LNCAP (cell line): Measurements from ENCODE around the gene ADAT1.

Experiments
- CTCF ChIP-seq: fragments of 450-650 bp; IDR thresholded peaks from 2 replicates; pipeline ENCODE4 v1.5.1; 2017; ENCODE audit warnings: mild to moderate bottlenecking

ADAT1 gene

DNA sequence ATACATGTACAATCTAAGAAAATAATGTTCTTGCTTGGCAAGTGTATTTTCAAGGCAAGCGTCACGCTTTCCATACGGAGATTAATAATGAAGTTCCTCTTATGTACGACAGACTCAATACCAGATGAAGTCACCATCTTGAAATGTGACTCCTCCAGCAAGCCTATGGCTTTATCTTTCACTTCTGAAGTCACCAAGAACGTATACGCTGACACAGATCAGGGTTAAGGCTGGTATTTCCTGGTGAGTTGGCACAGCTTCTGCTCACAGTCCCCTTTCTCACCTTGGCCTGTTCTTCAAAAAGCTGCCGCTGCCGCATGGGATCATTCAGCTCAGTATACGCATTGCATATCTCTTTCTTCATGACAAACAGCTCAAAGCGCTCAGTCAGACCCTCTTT is 6.1 kb upstream of the ADAT1 start:
- TF ChIP-seq CTCF: no peak

- TF ChIP-seq CTCF: no peak
Measured at GRCh38 chr16:75628351-75628750, 5.3 kb upstream of the ADAT1 start.

DNA sequence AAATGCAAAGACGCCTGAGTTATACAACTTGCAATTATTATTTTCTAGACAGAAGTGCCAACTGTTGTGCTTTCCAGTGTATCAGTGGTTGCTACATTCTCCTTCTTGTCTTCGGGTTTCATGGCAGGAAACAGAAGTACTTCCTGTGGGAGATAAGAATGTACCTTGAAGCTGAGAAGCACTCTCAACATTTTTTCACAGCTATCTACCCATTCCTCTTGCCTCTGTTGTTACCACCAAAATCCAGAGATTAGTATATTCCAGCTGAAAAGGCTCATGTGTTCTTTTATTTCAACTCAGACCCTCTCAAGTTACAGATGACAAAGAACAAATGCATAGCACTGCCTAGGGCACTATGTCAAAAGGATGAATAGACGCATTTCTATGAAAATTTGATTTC is 4.8 kb upstream of the ADAT1 start:
- no peak for TF ChIP-seq CTCF

DNA sequence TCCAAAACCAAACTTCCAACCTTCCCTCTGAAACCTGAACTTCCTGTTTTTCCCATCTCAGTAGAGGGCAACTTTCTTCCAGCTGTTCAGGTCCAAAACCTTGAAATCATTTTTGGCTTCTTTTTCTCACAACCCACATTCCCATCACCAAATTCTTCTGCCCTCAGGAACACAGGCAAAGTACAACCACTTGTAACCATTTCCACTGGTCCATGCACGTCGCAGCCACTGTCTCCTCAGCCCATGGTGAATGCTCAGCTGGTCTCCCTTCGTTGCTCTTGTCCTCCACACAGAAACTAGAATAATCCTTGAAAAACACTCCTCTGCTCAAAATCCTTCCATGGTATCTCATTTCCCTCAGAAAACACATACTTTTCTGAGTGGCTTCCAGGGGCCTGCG is 3.7 kb upstream of the ADAT1 start:
- TF ChIP-seq CTCF: no peak

- no peak for TF ChIP-seq CTCF
Measured at GRCh38 chr16:75624921-75625334, 1.8 kb upstream of the ADAT1 start.

- TF ChIP-seq CTCF: peak; percentile 46
Measured at GRCh38 chr16:75621170-75621477, 2.0 kb downstream of the ADAT1 start.

DNA sequence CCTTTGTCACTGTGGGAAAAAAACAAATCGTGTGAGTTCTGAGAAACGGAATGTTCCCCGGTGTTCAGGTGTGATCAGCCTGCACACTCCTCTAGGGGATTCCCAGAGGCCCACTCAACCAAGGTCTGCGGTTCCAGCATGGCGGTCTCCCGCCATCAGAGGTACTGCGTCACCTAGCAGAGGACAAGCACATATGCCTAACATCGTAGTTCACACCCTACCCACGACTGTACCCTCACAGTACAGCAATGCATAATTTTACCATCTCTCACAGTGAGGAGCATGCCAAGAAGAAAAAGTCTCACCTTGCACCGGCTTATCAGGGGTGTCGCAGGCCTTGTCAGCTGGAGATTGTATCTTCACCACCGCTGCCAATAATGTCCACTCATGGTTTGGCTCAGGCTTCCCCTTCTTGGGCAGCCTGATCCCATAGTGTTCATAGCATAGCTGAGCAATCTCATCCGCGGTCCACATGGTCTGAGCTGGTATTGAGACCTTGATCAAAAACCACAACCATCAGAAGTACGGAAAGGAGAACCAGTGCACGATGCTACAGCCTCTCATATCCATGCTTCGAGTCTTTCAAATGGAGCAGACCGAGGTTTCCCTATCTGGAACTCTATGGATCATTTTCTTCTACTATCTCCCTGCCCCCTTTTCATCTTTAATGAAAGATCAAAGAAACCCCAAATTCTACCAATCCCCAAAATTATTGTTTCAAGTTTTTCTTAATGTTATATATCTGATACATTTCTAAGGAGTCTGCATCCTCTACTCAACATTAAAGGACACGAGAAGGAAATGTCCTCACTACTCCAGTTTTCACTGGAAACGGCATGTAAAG is 2.5 kb downstream of the ADAT1 start:
- no peak for TF ChIP-seq CTCF

DNA sequence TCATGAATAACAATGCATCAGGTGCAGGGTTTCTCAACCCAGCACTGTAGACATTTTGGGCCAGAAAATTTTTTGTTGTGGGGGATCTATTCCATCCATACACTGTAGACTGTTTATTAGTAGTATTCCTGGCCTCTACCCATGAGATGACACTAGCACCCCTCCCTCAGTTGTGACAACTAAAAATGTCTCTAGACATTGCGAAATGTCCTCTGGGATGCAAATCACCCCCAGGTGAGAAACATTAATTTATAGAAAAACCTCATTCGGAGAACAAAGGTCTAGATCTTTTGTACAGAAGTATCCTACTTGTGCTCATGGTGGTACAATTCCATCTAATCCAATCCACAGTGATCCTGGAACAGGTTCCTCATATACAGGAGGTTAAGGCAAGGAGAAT is 4.3 kb downstream of the ADAT1 start:
- TF ChIP-seq CTCF: no peak
